DMS114 treated with DMSO at 0.1 percent for 48 hours (cell line): ENCODE data around the gene DDC.
"Not testable (repeated sequence)": the region's sequence is repeated elsewhere in the genome, so short reads cannot be mapped to it uniquely, and the experiment has no call there.

Source experiments
- DNase-seq: peaks from one replicate; lab custom pipeline; 2025; ENCODE audit not compliant: unreplicated experiment; lab: John Stamatoyannopoulos, UW

DDC gene

DNA sequence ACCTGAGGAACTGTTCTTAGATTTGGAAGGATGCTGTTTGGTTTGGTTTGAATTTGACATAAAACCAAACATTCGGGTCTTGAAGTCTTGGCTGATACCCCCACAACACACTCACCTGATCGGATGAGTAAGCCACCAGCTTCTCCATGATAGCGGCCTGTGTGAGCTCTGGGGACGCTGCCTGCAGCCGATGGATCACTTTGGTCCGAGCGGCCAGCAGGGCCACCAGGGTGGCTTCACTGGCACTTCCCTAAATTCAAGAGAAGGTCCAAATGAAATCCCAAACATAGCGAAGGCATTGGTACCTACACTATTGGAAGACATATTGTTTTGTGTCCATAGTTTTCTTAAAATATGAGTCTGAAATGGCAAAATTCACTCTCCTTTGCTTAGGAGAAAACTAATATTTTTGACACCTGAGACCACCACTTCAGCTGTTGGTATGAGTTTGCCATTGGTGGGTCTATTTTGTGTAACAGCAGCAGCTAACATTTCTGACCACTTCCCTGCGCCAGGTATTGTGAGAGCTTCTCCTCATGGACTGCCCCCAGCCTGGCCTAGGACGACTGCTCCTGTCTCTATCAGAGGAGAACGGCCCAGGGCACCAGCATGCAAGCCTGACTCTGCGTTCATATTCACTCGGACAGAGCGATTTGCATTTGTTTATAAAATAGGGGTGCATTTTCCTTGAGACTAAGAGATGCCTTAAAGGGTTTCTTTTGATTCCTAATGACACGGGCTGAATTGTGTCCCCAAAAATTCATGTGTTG lies 35.9 kb downstream of the DDC start:
- no peak for DNase-seq

DNA sequence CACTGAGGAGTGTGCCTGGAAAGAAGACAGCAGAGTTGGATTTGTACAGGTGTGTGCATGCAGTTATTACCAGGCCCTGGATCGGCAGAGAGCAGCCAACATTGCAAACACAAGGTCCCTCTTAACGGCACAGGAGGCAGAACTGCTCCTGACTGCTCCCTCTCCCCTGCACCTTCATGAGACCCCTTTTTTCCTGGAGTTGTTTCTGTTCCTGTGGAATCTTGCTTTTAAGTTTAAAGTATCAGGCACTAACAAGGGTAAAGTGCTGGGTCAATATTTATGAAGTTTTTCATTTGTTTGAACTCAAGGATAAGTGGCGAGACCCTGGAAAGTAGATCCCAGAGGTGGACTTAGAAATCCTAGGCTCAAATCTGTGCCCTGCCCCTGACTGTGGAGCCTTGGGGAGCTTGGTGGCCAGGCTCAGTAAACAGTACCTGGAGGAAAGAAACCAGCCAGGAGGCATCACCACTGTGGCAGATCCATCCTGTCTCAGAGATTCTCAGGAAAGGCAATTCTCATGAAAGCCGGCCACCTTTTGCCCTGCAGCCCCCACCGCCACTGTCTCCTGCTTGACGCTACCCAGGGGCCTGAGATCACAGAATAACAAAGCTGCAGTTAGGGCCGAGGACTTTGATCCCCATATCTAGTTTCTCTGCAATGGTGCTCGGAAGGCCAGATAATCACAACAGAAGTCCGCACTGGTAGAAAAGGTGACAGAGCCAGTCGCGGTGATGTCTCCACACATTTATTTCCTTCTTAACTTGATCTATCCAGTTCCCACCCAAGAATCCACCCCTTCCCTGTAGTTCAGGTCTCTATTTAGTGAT lies 36.7 kb downstream of the DDC start:
- DNase-seq: no peak

DNA sequence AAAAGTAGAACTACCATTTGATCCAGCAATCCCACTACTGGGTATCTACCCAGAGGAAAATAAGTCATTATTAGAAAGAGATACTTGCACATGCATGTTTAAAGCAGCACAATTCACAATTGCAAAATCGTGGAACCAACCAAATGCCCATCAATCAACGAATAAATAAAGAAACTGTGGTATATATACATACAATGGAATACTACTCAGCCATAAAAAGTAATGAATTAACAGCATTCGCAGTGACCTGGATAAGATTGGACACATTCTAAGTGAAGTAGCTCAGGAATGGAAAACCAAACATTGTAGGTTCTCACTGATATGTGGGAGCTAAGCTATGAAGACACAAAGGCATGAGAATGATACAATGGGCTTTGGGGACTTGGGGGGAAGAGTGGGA lies 45.9 kb downstream of the DDC start:
- not testable (repeated sequence) for DNase-seq

DNA sequence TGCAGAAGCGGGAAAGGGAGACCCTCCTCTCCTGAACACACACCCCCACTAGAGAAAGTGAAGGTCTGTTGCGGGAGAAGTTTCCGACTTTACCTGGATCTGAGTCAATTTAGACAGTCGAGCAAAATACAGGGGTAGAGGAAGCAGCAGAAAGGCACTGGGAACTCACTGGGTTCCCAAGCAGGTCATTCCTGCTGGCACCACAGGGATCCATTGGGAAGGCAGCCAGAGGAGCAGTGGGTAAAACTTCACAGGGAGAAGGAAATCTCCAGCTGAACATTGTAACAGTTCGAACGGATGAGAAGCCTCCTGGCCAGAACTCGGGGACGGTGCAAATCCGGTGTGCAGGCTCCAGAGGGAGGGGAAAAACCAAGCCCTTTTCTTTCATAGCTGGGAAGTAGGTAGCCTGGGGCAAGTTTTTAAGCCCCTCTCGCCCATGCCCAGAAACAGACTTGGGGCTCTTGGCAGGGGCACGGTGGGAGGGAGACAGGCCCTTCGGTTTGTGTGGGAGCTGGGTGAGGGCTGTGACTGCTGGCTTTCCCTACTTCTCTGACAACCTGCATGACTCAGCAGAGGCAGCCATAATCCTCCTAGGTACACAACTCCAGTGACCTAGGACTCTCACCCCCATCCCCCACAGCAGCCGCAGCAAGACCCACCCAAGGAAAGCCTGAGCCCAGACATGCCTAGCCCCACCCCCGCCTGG lies 51.9 kb downstream of the DDC start:
- no peak for DNase-seq

DNA sequence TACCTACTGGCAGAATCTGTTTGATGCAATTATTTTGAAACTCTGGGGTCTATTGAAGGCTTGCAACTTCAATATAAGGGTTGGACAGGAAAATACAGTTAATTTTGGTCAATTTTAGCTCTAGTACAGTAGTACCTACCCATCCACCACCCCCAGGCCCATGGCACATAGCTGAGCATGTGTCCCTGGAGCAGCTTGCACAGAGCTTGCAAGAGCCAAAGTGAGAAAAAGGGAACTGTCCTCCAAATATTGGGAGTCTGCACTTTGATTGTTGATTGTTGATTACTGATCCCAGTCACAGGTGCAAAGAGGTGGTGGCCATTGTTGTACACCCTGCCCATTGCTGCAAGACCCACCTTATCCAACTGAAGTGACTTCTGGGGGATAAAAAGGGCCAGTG lies 52.8 kb downstream of the DDC start:
- no peak for DNase-seq

DNA sequence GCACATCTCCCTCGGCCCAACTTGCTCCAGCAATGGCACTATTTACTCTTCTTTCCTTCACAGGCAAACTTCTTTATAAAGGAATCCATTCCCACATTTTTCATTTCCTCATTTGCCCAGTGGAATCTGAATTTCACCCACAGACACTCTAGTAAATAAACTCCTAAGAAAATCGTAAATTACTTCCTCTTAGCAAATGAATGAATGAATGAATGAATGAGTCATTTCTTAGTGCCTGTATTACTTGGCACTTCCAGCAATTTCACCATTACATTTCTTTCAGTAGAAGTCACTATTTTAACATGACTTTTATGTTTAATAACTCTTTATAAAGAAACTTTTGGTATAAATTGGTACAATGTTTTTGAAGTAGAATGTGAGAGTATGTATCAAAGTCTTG lies 55.7 kb downstream of the DDC start:
- DNase-seq: no peak

DNA sequence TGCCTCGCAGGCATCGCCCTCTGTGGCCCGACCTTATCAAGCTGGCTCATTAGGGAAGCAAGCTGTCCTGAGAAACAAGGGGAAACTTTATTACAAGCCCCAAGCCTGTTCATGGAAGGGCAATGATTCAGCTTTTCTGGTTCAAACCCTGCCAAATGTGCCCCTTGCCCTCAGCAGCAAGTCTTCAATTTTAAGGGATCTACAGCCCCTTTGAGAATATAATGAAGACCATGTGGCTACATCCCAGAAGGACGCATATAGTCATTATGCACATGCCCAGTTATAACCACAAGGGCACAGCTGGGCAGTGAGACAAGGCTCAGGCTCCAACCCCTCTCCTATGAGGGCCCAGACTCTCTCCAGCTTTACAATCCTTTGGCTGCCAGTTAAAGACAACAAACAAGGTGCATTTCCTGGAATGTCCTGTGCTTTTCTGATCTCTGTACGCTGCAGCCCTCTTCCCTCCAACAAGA lies 56.7 kb downstream of the DDC start:
- no peak for DNase-seq

DNA sequence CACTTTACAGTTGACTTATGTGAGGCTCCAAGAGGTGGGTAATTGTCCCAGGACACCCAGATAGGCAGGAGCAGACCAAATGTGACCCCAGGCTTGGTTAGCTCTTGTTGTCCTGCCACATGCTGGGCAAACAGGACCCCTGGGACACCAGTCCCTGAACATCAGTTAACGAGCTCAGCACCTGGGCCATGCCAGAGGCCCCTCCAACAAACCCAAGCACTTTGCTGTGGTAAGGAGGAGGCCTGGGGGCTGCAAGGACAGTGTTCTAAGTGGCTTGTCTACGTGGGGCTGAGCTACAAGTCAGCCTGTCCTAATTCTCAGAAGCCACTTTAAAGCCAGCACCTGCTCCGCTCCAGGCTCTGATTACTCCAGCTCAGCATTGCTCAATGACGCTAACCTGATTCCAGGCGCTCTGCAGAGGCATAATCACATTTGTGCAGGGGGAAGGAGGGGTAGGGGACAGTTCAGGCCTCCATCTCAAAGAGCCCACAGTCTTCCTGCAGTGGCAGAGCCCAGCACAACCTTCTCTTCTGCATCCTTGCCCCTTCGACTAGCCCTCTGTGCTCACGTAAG lies 57.2 kb downstream of the DDC start:
- no peak for DNase-seq

DNA sequence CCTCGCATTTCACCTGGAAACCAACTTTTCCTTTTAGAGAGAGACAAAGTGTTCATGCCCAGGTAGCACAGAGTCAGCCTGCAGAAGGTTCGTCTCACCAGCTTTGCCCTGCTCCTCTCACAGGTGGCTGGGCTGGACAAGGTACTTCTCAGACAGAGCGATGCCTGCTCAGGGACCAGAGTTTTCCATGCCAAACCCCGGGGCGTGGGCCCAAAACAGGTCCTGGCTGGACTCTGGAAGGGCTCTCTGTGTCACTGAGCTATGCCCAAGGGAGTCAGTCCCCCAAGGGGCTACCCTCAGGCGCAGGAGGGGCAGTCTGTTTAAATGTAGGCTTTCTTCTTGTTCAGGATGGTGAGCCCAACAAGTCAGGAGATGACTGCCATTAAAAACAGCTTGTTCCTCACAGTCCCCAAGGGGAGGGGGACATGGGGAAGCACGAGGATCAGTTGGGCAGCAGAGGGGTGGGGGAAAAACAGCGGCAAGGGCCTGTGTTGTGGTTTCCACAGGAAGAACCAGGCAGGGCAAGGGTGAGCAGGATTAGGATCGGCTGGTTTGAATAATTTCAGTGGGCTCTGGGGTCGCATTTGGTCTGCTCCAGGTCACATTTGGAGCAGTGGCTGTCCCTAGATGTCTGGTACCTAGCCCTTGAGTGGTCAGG lies 59.5 kb downstream of the DDC start:
- no peak for DNase-seq

DNA sequence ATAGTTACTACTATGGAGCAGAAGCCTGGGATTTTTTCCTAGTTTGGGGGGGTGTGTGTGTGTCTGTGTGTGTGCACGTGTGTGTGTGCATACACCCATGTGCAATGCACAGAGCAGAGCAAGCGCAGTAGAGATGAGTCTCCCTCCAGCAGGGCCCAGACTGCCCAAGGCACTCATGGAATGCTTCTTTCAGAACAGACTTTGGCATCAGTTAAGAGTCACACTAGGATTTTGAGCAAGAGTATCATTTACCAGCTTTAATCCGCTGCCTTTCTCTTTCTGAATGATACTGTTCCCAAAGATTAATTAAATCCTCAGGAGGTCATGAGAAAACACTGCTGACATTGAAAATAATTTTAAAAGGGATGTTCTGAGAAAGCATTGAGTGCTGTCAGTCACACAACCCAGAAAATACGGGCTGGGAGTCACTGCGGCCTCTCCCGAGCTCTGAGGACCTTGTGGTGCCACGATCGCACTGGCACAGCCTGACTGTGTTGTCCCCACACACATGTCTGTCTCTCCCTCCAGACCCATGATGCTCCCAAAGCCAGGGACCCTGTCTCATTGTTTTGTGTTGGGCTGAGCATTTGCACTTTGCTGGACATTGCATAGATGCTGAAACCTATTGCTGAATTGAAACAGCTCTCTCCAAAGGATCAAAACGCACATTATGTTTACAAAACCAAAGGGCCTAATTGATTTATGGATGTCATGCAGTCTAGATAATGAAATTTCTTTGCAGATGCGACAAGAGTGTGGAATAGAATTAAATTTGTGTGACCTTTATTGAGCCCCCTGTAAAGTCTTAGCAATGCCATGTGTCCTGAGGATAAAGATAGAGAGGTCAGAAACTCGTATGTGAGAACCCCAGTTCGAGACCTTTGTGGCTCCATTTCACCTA lies 60.3 kb downstream of the DDC start:
- no peak for DNase-seq

DNA sequence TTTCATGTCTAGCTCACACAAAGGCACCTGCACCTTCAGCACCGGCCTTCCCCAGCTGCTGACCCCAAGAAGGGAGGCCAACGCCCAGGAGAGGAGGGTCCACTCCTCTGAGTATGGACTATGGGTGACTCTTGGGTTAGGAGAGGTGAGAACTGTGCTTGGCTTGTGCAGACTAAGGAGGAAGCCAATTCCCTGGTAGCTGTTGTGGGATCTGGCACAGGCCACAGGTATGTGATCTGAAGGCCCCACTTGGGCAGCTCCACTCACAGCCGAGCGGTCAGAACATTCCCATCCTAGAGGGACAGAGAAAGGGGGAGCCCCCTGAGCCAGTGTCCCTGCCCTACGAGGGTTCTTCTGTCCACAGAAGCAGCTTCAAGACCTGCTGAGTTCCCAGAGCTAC lies 62.3 kb downstream of the DDC start:
- DNase-seq: no peak

DNA sequence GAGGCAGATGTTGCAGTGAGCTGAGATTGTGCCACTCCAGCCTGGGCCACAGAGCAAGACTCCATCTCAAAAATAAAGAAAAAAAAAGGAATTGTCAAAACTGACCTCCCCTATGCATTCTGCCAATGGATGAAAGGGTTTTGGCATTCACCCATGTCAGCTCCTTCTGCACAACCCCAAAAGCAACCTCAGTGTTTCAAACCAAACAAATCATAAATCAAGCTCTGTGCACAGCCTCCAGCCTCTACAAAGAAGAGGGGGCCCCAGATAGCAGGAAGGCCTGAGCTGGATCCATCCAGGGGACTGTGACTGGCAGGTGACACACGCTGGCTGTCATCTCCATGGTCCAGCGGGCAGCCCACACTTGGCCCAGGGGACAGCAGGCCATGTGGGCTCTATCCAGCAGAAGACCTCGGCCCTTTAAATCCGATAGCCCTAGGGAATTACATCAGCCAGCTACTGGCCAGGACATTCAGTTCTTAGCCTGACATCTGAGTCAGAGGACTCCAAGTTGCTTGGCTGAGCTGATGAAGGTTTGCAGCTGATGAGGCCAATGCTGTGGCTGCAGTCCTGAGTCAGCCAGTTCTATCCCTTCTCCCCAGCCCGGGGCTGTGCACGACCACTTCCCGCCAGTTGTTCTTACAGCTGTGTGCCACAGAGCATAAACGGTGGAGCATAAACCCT lies 63.1 kb downstream of the DDC start:
- no peak for DNase-seq

DNA sequence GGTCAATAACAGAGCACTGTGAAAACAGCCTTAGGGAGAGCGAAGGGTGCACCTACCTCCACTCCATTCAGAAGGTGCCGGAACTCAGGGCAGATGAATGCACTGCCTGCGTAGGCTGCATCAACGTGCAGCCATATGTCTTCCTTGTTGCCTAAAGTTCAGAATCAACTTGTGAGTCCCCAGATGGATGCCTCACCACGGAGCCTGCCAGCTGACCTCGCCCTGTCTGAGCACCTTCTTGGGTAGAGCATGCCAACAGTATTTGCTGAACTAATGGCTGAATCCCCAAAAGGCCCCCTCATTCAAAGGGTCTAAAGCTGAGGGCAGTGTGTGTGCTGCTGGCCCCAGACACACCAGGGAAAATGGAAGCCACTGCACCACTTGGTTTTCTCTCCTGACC lies 66.1 kb downstream of the DDC start:
- DNase-seq: no peak

DNA sequence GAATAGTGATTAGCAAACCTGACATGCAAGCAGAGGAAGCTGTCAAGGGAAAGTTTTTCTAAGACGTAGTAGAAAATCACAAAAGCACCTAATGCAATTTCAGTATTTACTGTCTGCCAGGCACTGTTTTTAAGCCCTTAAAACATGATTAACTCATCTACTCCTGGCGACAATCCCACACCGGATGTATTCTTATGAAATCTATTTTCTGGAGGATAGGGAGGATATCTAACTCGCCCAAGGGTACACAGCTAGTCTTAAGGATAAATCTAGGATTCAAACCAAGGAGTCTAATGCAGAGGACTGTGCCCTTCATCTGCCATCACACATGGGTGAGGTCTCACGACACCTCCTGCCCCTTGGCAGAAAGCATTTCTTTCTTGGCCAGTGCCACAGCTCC lies 67.2 kb downstream of the DDC start:
- no peak for DNase-seq

DNA sequence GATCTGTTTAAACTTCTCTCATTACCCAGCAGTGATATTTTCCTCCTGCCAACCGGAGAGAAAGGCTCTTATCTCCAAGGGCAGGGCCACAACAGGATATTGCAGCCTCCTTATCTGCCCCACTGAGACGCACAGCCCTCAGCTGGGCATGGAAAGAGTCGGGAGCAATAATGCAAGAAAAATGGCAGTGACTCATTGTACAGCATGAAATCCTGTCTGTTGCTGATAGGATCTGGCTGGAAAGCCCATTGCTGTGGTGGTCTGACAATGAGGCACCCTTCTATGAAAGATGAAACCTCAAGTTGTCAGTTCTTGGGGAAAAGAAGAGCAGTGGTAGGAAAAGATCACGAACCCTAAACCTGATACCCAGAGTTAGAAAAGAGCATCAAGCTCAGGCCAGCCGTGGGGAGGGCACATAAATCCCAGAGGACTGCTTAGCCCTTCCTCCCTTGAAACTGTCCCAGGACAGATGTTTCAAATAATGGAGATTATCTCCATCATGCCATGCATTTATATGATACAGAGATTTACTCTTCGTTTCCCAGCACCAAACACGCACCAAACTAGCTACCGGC lies 68.0 kb downstream of the DDC start:
- no peak for DNase-seq

DNA sequence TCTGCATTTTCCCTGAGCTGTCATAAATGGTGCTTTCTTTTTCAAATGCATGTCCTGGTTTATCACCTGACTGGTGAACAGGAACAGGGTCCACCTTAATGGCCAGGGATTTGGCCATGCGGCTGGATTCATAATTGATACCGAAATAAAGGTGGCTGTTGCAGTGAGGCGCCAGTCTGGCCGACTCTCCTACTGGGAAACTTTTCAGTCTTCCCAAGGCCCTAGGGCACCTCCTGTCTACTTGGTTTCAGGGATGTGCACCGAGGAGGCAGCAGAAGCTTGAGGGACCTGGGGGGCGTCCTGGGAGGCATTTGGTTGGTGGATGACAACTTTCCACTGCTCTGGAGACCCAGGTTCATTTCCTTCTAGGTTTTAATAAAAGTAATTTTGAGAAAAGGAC lies 68.6 kb downstream of the DDC start:
- DNase-seq: no peak

DNA sequence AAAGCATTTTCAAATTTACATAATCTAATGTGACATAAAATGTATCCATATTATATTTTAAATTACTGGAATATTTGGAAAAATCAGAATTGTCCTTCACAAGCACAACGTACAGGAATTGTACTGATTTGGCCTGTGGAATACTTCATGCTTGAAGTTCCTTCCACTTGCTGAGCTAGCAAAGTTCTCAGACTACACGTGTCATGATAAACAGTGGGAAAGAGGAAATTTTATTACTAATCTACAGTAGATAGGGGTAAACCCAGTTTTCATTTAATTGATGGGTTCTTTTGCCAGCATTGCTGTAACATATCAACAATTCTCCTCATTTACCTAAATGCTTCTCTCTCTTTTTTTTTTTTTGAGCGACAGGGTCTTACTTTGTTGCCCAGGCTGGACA lies 69.5 kb downstream of the DDC start:
- no peak for DNase-seq

DNA sequence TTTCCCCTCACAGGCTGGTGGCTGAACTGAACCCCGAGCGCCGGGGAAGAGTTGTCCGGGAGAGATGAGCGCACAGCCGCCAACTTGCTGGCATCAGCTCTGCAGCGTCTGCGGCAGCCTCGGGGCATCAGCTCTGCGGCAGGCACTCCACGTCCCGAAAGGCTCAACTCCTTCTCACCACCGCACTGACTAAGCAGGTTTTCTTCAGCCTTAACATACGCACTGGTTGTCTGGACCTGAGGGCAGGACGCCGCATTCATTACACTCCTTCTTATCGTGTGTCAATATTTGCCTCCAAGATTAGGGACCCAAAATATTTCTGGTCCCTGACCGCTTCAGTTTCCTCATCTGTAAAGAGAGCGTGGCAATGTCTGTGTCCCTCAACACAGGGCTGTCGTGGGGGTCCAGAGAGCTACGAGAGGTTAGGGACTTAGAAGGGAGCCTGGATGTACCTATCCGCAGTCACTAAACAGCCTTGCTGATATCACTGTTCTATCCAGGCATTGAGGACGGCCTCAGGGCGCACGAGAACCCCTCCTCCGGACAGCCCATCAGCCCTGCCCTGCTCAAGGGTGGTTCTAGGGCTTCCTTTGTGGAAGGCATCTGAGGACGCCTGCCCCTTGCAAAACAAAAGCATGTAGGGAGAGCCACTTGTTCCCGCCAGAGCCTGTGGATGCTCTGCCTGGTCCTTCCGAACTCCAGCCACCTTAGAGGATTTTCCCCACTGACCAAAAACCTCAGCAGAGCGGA lies 72.3 kb downstream of the DDC start:
- no peak for DNase-seq
